GM12878 (cell line): Measurements from ENCODE around the gene F13A1. TPM values are rescaled to one million over a fixed set of nuclear protein-coding genes. Genes with fewer than 3 reads are reported as not detected.

ENCODE experiments used
- ATAC-seq: fragments of 200-7000 bp; cut with Tn5 transposase; 3 replicates; pipeline ENCODE4 v1.9.1; 2020; ENCODE audit warnings: mild to moderate bottlenecking, moderate library complexity
- BruUV-seq: library from RNA; stranded (reverse); fragments of 400-500 nt; replicated peaks from 2 replicates; lab custom pipeline; 2021; lab: Mats Ljungman, UMichigan
- CTCF ChIA-PET: fragments of 300-600 bp; sonication (Branson Sonifier 250); formaldehyde crosslinking; extraction: SDS; loops from one replicate; lab custom pipeline; 2021; ENCODE audit warnings: inconsistent platforms; lab: Yijun Ruan, JAX
- POLR2A ChIA-PET: fragments of 350-600 bp; formaldehyde crosslinking; extraction: SDS; loops from one replicate; lab custom pipeline; 2021; ENCODE audit warnings: inconsistent platforms; lab: Charles Lee
- RAD21 ChIA-PET: fragments of 300-600 bp; sonication (Branson Sonifier 250); formaldehyde crosslinking; loops from one replicate; lab custom pipeline; 2023; ENCODE audit warnings: antibody characterized with exemption; ENCODE audit not compliant: unreplicated experiment; lab: Charles Lee
- SMC1A ChIA-PET: fragments of 300-600 bp; sonication (Branson Sonifier 250); formaldehyde crosslinking; loops from one replicate; lab custom pipeline; 2023; ENCODE audit not compliant: unreplicated experiment, uncharacterized antibody; lab: Charles Lee
- DNase-seq: peaks from one replicate; pipeline ENCODE4 v3.0.0-alpha.2; 2011; ENCODE audit warnings: low read depth, low spot score
- FAIRE-seq: peaks from 3 replicates; lab custom pipeline; 2011; peaks lifted over from hg19 to GRCh38; lab: Jason Lieb, UNC
- H2AFZ ChIP-seq: 2 replicates; pipeline ENCODE4 v1.6.0; 2011; ENCODE audit warnings: low read depth, low read length, control low read depth; ENCODE audit not compliant: control insufficient read depth
- H3K27ac ChIP-seq: 2 replicates; pipeline ENCODE4 v1.5.1; 2011; ENCODE audit warnings: control low read depth; ENCODE audit not compliant: control insufficient read depth, insufficient read depth
- H3K27me3 ChIP-seq, 2 experiments: replicated peaks in 1 of 2; 2 replicates each; pipeline versions ENCODE4 v1.6.0 to v1.6.1; 2011; ENCODE audit warnings: low read length in 1 of 2; ENCODE audit not compliant: control insufficient read depth in 2 of 2, insufficient read depth in 2 of 2
- H3K36me3 ChIP-seq, 2 experiments: 2 replicates each; pipeline ENCODE4 v1.5.1; 2011; ENCODE audit warnings: low read length in 1 of 2; ENCODE audit not compliant: control insufficient read depth in 2 of 2, insufficient read depth in 2 of 2
- H3K4me1 ChIP-seq: 2 replicates; pipeline ENCODE4 v1.6.1; 2011; ENCODE audit warnings: mild to moderate bottlenecking, low read length, moderate library complexity, mixed read lengths; ENCODE audit not compliant: control insufficient read depth, insufficient read depth
- H3K4me2 ChIP-seq: 2 replicates; pipeline ENCODE4 v1.6.0; 2011; ENCODE audit warnings: control low read depth; ENCODE audit not compliant: control insufficient read depth, insufficient read depth
- H3K4me3 ChIP-seq: fragments of 200-600 bp; sonication (generic); 2 replicates; pipeline ENCODE4 v1.5.1; 2016
- H3K79me2 ChIP-seq: 2 replicates; pipeline ENCODE4 v1.6.0; 2011; ENCODE audit warnings: low read length; ENCODE audit not compliant: control insufficient read depth, insufficient read depth
- H3K9ac ChIP-seq: 2 replicates; pipeline ENCODE4 v1.8.0; 2011; ENCODE audit warnings: low read length, control low read depth, mixed read lengths; ENCODE audit not compliant: control insufficient read depth, insufficient read depth
- H3K9me3 ChIP-seq: replicated peaks from 3 replicates; pipeline ENCODE4 v1.5.1; 2011; ENCODE audit warnings: mild to moderate bottlenecking, low read length; ENCODE audit not compliant: control insufficient read depth, insufficient read depth
- H4K20me1 ChIP-seq: 2 replicates; pipeline ENCODE4 v1.6.0; 2011; ENCODE audit not compliant: control insufficient read depth, insufficient read depth
- BACH1 ChIP-seq: fragments of 450-650 bp; IDR thresholded peaks from 2 replicates; pipeline ENCODE4 v1.6.1; 2017; ENCODE audit warnings: mild to moderate bottlenecking, borderline replicate concordance
- CBFB ChIP-seq: IDR thresholded peaks from 2 replicates; pipeline ENCODE4 v1.6.1; 2016; ENCODE audit warnings: antibody characterized with exemption, low read depth
- CEBPB ChIP-seq, 2 experiments: fragments of 150-350 bp in 1 of 2; IDR thresholded peaks; 2 replicates each; pipeline ENCODE4 v1.6.1; 2012 to 2014; ENCODE audit warnings: low read depth in 2 of 2, low read length in 2 of 2, borderline replicate concordance in 1 of 2, inconsistent platforms in 1 of 2
- CTCF ChIP-seq, 3 experiments: IDR thresholded peaks in 2 of 3; conservative IDR thresholded peaks in 1 of 3; 2 replicates each; pipeline ENCODE4 v1.5.1; 2011; ENCODE audit warnings: low read depth in 3 of 3, low read length in 3 of 3, mild to moderate bottlenecking in 3 of 3, control low read depth in 2 of 3, moderate library complexity in 2 of 3, inconsistent platforms in 1 of 3, mixed read lengths in 1 of 3; ENCODE audit not compliant: control insufficient read depth in 2 of 3, insufficient read depth in 1 of 3; ENCODE audit errors: extremely low read depth in 1 of 3
- ESRRA ChIP-seq: IDR thresholded peaks from 2 replicates; pipeline ENCODE4 v1.6.1; 2012; ENCODE audit warnings: mild to moderate bottlenecking, low read length, improper control_type of control experiment
- HDGF ChIP-seq: fragments of 450-650 bp; IDR thresholded peaks from 2 replicates; pipeline ENCODE4 v1.6.1; 2016; ENCODE audit warnings: antibody characterized with exemption
- NRF1 ChIP-seq: conservative IDR thresholded peaks from 2 replicates; pipeline ENCODE4 v1.6.1; 2011; ENCODE audit warnings: mild to moderate bottlenecking, low read depth, low read length, improper control_type of control experiment
- SKIL ChIP-seq: fragments of 450-650 bp; IDR thresholded peaks from 2 replicates; pipeline ENCODE4 v1.6.1; 2017; ENCODE audit warnings: mild to moderate bottlenecking, low read depth, inconsistent platforms; ENCODE audit not compliant: poor library complexity, severe bottlenecking
- STAT1 ChIP-seq: fragments of 450-650 bp; conservative IDR thresholded peaks from 2 replicates; pipeline ENCODE4 v1.6.1; 2014; ENCODE audit warnings: antibody characterized with exemption, mild to moderate bottlenecking
- ZNF217 ChIP-seq: fragments of 450-650 bp; IDR thresholded peaks from 2 replicates; pipeline ENCODE4 v1.6.1; 2017; ENCODE audit warnings: antibody characterized with exemption, mild to moderate bottlenecking
- ZNF384 ChIP-seq: IDR thresholded peaks from 2 replicates; pipeline ENCODE4 v1.6.1; 2012; ENCODE audit warnings: low read depth, mild to moderate bottlenecking, low read length, improper control_type of control experiment, borderline replicate concordance
- ZZZ3 ChIP-seq: IDR thresholded peaks from 2 replicates; pipeline ENCODE4 v1.6.1; 2011; ENCODE audit warnings: low read depth; ENCODE audit not compliant: control insufficient read depth, insufficient read length
- WGBS: methylation state at CpG from one replicate; pipeline ENCODE4 v1.1.6; 2016; ENCODE audit warnings: low lambda C conversion rate; ENCODE audit not compliant: insufficient replicate concordance, insufficient coverage; ENCODE audit errors: missing lambda C conversion rate; 5-methylcytosine and 5-hydroxymethylcytosine counted together
- in situ Hi-C: fragments of 300-500 bp; cut with MboI; formaldehyde crosslinking; loops from 9 replicates; pipeline ENCODE4 v1.14.3; 2018; ENCODE audit warnings: mixed read lengths
- intact Hi-C: fragments of 100-400 bp; cut with micrococcal nuclease; formaldehyde crosslinking; loops from one replicate; pipeline ENCODE4 v1.14.2; 2022; ENCODE audit not compliant: unreplicated experiment
- polyA plus RNA-seq, 11 experiments: library from polyadenylated mRNA; depleted of rRNA in 4 of 11; unstranded in 6 of 11; stranded (reverse) in 5 of 11; fragments of >200 nt; fragmentation: Nextera tagmentation in 4 of 11; fragmentation: Illumina TruSeq in 1 of 11; extraction: Ambion mirVana in 4 of 11; extraction: Trizol in 1 of 11; gene quantifications; 1 replicate in 1 of 11; 2 replicates in 10 of 11; pipeline versions ENCODE4 v1.2.1 to v1.2.3, GENCODE V29; 2011 to 2016; ENCODE audit warnings: inconsistent platforms in 2 of 11, missing spikeins in 2 of 11, low read depth in 1 of 11
- total RNA-seq, 4 experiments: library from RNA; depleted of rRNA in 3 of 4; stranded (reverse); fragments of >200 nt in 3 of 4; fragmentation: Illumina TruSeq in 1 of 4; extraction: Trizol in 1 of 4; gene quantifications; 2 replicates each; pipeline versions ENCODE4 v1.2.1 to v1.2.3, GENCODE V29; 2013 to 2021
- TF ChIP-seq, protein P1 (sequence below): IDR thresholded peaks from 2 replicates; pipeline ENCODE4 v1.6.1; 2011; ENCODE audit warnings: low read depth, mild to moderate bottlenecking, low read length, moderate library complexity, borderline replicate concordance; ENCODE audit errors: extremely low read depth
- TF ChIP-seq, protein P2 (sequence below): IDR thresholded peaks from 2 replicates; pipeline ENCODE4 v1.6.1; 2012; ENCODE audit warnings: low read depth, low read length, improper control_type of control experiment

The F13A1 gene
- total and polyA plus RNA-seq, 10 of the 15 experiments (the other 5 are each of a cell fraction or from before 2014, with no cell fraction given): 0.48 to 1.8 (median 1.0) TPM

- Histone ChIP-seq H2AFZ (no peak overlapping the region), H3K4me3 (no peak overlapping the region), H3K4me2 (no peak overlapping the region), H3K79me2 (no peaks in the 10 kb centered on the region), H3K9me3 (no peaks in the 10 kb centered on the region; the same call in 2 of the 3 replicates), H3K27ac (no peak overlapping the region), H3K36me3 (no peaks in the 10 kb centered on the region), H4K20me1 (no peaks in the 10 kb centered on the region), H3K9ac (no peak overlapping the region), H3K4me1 (no peaks in the 10 kb centered on the region), H3K27me3 (no peaks in the 10 kb centered on the region)
- SMC1A ChIA-PET: interaction anchor here (6.6 kb wide), 1 partner anchor 11 kb away, joined by 53 read pairs; no protein-coding TSS in a partner anchor
- in situ Hi-C loops: no loop called here
- POLR2A ChIA-PET: interaction anchor here (0.9 kb wide), 1 partner anchor 193 kb away, joined by 6 read pairs; no protein-coding TSS in a partner anchor
- intact Hi-C loops: no loop called here
- FAIRE-seq (no peak), DNase-seq (no peak), ATAC-seq (no peak)
- 44% methylated on average over 3 of the region's 3 CpGs for WGBS
- RAD21 ChIA-PET: no interaction called here
- CTCF ChIA-PET: interaction anchor here (1.0 to 1.9 kb wide), 2 partner anchors 11 to 148 kb away, joined by 3 to 4 read pairs; no protein-coding TSS in a partner anchor
- TSS peak; percentile 31 for BruUV-seq
- TF ChIP-seq ESRRA (no peak), CEBPB (IDR thresholded peaks at IDR 0.05; ENCODE audit: borderline replicate concordance in 1 of 2, low read depth in 2 of 2, low read length in 2 of 2) (no peak), HDGF (no peak), CBFB (no peak), CTCF (IDR thresholded peaks at IDR 0.05 in 2 of 3, conservative IDR thresholded peaks at IDR 0.05 in 1 of 3; ENCODE audit: control insufficient read depth in 2 of 3, extremely low read depth in 1 of 3, insufficient read depth in 1 of 3, low read depth in 3 of 3, low read length in 3 of 3) (no peak), ZNF217 (no peak), STAT1 (no peak), BACH1 (no peak), ZNF384 (no peak), SKIL (no peak), NRF1 (no peak), ZZZ3 (no peak)
- TF ChIP-seq, protein P1, sequence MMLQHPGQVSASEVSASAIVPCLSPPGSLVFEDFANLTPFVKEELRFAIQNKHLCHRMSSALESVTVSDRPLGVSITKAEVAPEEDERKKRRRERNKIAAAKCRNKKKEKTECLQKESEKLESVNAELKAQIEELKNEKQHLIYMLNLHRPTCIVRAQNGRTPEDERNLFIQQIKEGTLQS: no peak
- TF ChIP-seq, protein P2, sequence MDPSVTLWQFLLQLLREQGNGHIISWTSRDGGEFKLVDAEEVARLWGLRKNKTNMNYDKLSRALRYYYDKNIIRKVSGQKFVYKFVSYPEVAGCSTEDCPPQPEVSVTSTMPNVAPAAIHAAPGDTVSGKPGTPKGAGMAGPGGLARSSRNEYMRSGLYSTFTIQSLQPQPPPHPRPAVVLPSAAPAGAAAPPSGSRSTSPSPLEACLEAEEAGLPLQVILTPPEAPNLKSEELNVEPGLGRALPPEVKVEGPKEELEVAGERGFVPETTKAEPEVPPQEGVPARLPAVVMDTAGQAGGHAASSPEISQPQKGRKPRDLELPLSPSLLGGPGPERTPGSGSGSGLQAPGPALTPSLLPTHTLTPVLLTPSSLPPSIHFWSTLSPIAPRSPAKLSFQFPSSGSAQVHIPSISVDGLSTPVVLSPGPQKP: no peak
These were observed 26.1 kb upstream of the F13A1 start for GRCh38 chr6:6346427-6347023.
